ENCODE measurements around the gene TMEM203.

TMEM203 gene

GRCh38 chr9:137169896-137170358, 35.5 kb downstream of the TMEM203 start, which contains the start of gene LRRC26:
LRRC26 (minus strand) TSS chr9:137170051; CDS start chr9:137169943, 108 bp downstream.
- peak within 1 kb of the TSS; percentile 41; the same call in 1 of the 2 replicates for H3K4me3 ChIP-seq (ENCODE audit: low read length)
- H3F3A ChIP-seq (ENCODE audit: insufficient read depth, low read length) = no peaks in the 10 kb centered on the region
- no peaks in the 10 kb centered on the region for H3K79me2 ChIP-seq (ENCODE audit: low read length)
- peaks cover 72% of the 10 kb centered on the region for H3K27me3 ChIP-seq (replicated peaks; ENCODE audit: insufficient read depth, low read length)
- H4K20me1 ChIP-seq (ENCODE audit: insufficient read depth, low read length) = no peaks in the 10 kb centered on the region
- H3K36me3 ChIP-seq (replicated peaks; ENCODE audit: insufficient read depth, low read length) = no peaks in the 10 kb centered on the region
- no peaks in the 10 kb centered on the region for H3K4me1 ChIP-seq (ENCODE audit: low read length)
- no peak within 1 kb of the TSS for H2AFZ ChIP-seq (ENCODE audit: low read length)
- no peak within 1 kb of the TSS for H3K27ac ChIP-seq (ENCODE audit: low read length)
- no peak within 1 kb of the TSS for H3K9ac ChIP-seq (ENCODE audit: low read length)
- no peaks in the 10 kb centered on the region for H3K9me3 ChIP-seq (replicated peaks; ENCODE audit: insufficient read depth, low read length)
- no peaks in the 10 kb centered on the region for H3K9me2 ChIP-seq (replicated peaks; ENCODE audit: insufficient read depth, low read length)
- TF ChIP-seq EZH2 (optimal IDR thresholded peaks at IDR 0.05; ENCODE audit: low read depth, low read length) (no peak), EZH2phosphoT487 (IDR thresholded peaks at IDR 0.05; ENCODE audit: low read length) (no peak), CTCF (IDR thresholded peaks at IDR 0.05; ENCODE audit: low read length) (no peak)
- H3K4me2 ChIP-seq (ENCODE audit: low read depth, low read length) = peak within 1 kb of the TSS; percentile 72; the same call in 1 of the 2 replicates
- DNase-seq = no peak

GRCh38 chr9:137168904-137169856, 36.3 kb downstream of the TMEM203 start:
- Histone ChIP-seq H3F3A (ENCODE audit: insufficient read depth, low read length) (no peaks in the 10 kb centered on the region), H3K79me2 (ENCODE audit: low read length) (no peaks in the 10 kb centered on the region), H3K4me3 (ENCODE audit: low read length) (peak overlapping the region; percentile 41; the same call in 1 of the 2 replicates), H3K9ac (ENCODE audit: low read length) (no peak overlapping the region), H3K27me3 (replicated peaks; ENCODE audit: insufficient read depth, low read length) (peaks cover 79% of the 10 kb centered on the region), H3K27ac (ENCODE audit: low read length) (no peak overlapping the region), H3K4me1 (ENCODE audit: low read length) (no peaks in the 10 kb centered on the region), H4K20me1 (ENCODE audit: insufficient read depth, low read length) (no peaks in the 10 kb centered on the region), H3K36me3 (replicated peaks; ENCODE audit: insufficient read depth, low read length) (no peaks in the 10 kb centered on the region), H3K9me2 (replicated peaks; ENCODE audit: insufficient read depth, low read length) (no peaks in the 10 kb centered on the region), H2AFZ (ENCODE audit: low read length) (no peak overlapping the region), H3K9me3 (replicated peaks; ENCODE audit: insufficient read depth, low read length) (no peaks in the 10 kb centered on the region), H3K4me2 (ENCODE audit: low read depth, low read length) (peak overlapping the region; percentile 72; the same call in 1 of the 2 replicates)
- peak; percentile 50 for DNase-seq
- TF ChIP-seq EZH2phosphoT487 (IDR thresholded peaks at IDR 0.05; ENCODE audit: low read length) (no peak), CTCF (IDR thresholded peaks at IDR 0.05; ENCODE audit: low read length) (no peak), EZH2 (optimal IDR thresholded peaks at IDR 0.05; ENCODE audit: low read depth, low read length) (no peak)

GRCh38 chr9:137168573-137168903, 36.9 kb downstream of the TMEM203 start:
- Histone ChIP-seq H3K9me2 (replicated peaks; ENCODE audit: insufficient read depth, low read length) (no peaks in the 10 kb centered on the region), H3K27me3 (replicated peaks; ENCODE audit: insufficient read depth, low read length) (peaks cover 86% of the 10 kb centered on the region), H3K9me3 (replicated peaks; ENCODE audit: insufficient read depth, low read length) (no peaks in the 10 kb centered on the region), H3K79me2 (ENCODE audit: low read length) (no peaks in the 10 kb centered on the region), H2AFZ (ENCODE audit: low read length) (no peak overlapping the region), H3F3A (ENCODE audit: insufficient read depth, low read length) (no peaks in the 10 kb centered on the region), H3K27ac (ENCODE audit: low read length) (no peak overlapping the region), H3K36me3 (replicated peaks; ENCODE audit: insufficient read depth, low read length) (no peaks in the 10 kb centered on the region), H3K4me1 (ENCODE audit: low read length) (no peaks in the 10 kb centered on the region), H3K9ac (ENCODE audit: low read length) (no peak overlapping the region), H3K4me3 (ENCODE audit: low read length) (no peak overlapping the region; the same call in 1 of the 2 replicates), H3K4me2 (ENCODE audit: low read depth, low read length) (peak overlapping the region; percentile 72; the same call in 1 of the 2 replicates), H4K20me1 (ENCODE audit: insufficient read depth, low read length) (no peaks in the 10 kb centered on the region)
- TF ChIP-seq CTCF (IDR thresholded peaks at IDR 0.05; ENCODE audit: low read length) (no peak), EZH2 (optimal IDR thresholded peaks at IDR 0.05; ENCODE audit: low read depth, low read length) (no peak), EZH2phosphoT487 (IDR thresholded peaks at IDR 0.05; ENCODE audit: low read length) (no peak)
- DNase-seq = no peak
